NCI-H1436 treated with DMSO at 0.1 percent for 48 hours (cell line): Measurements from ENCODE around the gene PKP2.

Experiments used
- DNase-seq: peaks from one replicate; lab custom pipeline; 2025; lab: John Stamatoyannopoulos, UW

Gene PKP2

DNA sequence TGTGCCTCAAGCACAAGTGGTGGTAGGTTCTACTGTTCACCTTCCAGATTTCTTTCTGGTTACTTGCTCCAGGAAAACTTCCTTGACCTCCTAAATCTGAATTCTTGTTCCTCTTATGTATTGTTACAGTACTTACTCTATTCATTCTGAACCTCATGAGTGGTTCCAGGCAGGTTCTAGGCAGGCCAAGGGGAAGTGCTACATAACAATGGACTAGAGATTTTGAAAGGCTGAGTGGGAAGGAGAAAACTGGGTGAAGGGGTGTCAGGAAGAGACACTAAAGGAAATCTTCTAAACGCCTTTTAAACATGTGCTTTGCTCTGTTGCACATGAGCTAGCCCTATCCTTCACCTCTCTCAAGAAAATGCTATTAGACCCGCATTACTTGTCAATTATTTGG is 142.5 kb downstream of the PKP2 start:
- no peak for DNase-seq

DNA sequence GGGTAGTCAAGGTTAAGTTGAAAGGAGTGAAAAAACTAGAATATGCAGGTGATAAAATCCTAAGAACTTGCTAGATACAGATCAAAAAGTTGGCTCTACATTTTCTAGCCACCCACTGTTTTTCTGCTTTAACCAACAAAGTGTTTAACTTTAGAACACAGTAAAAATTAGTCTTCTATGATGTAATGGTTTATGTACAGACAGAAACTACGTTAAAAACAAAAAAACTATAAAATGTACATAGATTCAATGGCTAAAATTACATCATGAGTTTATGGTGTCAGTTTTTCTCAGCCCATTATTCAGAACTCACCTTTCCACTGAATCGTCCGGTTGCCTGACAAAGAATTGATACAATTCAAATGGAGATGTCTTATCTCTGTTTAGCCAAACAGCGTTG is 143.0 kb downstream of the PKP2 start:
- no peak for DNase-seq

DNA sequence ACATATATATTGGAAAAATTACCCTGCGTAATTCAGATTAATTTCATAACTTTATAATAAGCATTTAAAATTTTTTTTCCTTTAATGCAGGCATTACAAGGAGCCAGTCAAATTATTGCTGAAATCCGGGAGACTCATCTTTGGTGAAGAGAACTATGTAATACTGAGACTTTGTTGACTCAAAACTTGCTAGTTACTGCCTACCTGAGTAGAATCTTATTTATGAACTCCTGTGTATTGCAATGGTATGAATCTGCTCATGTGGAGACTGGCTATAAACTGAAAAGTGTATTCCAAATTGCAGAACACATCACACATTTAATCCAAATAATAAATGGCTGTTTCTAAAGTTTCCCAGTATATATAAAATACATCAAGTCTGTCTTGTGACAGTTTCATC is 153.3 kb downstream of the PKP2 start:
- no peak for DNase-seq

DNA sequence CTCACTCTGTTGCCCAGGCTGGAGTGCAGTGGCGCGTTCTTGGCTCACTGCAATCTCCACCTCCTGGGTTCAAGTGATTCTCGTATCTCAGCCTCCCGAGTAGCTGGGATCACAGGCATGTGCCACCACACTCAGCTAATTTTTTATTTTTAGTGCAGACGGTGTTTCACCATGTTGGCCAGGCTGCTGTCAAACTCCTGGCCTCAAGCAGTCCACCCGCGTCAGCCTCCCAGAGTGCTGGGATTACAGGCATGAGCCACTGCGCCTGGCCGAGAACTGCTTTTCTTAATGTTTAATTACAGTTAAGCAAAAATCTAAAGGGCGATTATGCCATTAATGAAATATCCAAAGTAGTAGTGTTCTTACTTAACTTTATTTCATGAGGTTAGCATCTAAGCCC is 154.4 kb downstream of the PKP2 start:
- no peak for DNase-seq
